Parathyroid adenoma (tissue), 2 donors: ENCODE results near the gene ARL5B.

ENCODE experiments used
- H2AFZ ChIP-seq: fragments of 300-600 bp; sonication (generic); one replicate; pipeline ENCODE4 v1.7.0; 2017; ENCODE audit warnings: antibody characterized with exemption, mild to moderate bottlenecking
- H3K27ac ChIP-seq: fragments of 300-600 bp; sonication (generic); one replicate; pipeline ENCODE4 v1.7.0; 2017
- H3K27me3 ChIP-seq: fragments of 300-600 bp; sonication (generic); one replicate; pipeline ENCODE4 v1.7.0; 2017; ENCODE audit warnings: low read length; ENCODE audit not compliant: control insufficient read depth, insufficient read depth
- H3K36me3 ChIP-seq: fragments of 300-600 bp; sonication (generic); one replicate; pipeline ENCODE4 v1.7.0; 2017; ENCODE audit warnings: low read length; ENCODE audit not compliant: control insufficient read depth, insufficient read depth
- H3K4me1 ChIP-seq: fragments of 300-600 bp; sonication (generic); one replicate; pipeline ENCODE4 v1.7.0; 2017; ENCODE audit warnings: control low read depth
- H3K4me2 ChIP-seq: fragments of 300-600 bp; sonication (generic); one replicate; pipeline ENCODE4 v1.7.0; 2017; ENCODE audit warnings: low read length
- H3K4me3 ChIP-seq: fragments of 300-600 bp; sonication (generic); one replicate; pipeline ENCODE4 v1.7.0; 2017; ENCODE audit warnings: low read depth, low read length
- H3K79me2 ChIP-seq: fragments of 300-600 bp; sonication (generic); one replicate; pipeline ENCODE4 v1.7.0; 2017; ENCODE audit warnings: control low read depth
- H3K9ac ChIP-seq: fragments of 300-600 bp; sonication (generic); one replicate; pipeline ENCODE4 v1.7.0; 2017; ENCODE audit warnings: mild to moderate bottlenecking
- H3K9me3 ChIP-seq: fragments of 300-600 bp; sonication (generic); one replicate; pipeline ENCODE4 v1.7.0; 2017; ENCODE audit warnings: low read length; ENCODE audit not compliant: control insufficient read depth
- TF ChIP-seq, protein P1 (sequence below): fragments of 300-600 bp; sonication (generic); IDR thresholded peaks from one replicate; pipeline ENCODE4 v1.7.0; 2017; ENCODE audit warnings: antibody characterized with exemption, mild to moderate bottlenecking
- donor health status: primary hyperparathyroidism.

Gene ARL5B

DNA sequence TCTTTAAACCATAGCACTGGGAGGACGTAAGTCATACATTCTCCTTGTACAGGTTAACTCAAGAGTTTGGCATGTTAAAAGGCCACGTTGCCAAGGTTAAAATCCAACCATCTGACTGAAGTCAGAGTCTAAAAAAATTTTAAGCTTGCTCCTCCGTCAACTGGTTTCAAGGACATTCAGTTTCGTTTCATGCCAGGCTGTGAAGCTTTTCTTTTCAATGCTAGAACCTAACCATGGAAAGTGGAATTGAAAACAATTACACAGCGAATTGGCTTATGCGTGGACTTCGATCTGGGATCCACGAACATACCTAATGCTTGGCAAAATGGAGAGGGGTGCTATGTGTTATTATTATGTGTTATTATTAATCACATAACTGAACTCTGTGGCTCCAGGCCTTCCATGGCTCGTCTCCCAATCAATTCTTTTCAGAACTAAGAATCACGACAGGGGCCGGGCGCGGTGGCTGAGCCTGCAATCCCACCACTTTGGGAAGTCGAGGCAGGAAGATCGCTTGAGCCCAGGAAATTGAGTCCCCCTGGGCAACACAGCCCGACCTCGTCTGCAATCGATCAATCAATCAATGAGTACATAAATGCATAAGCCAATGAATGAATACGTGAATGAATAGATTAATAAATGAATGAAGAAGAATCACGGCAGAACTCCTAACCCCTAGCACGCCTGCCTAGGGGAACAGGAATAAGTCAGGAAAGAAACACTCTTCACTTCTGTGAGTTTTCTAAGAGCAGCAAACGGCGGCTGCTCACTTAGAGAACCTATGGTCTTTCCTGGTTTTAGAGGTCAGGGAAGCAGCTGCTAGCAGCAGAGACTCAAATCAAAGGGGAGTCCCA, 733 bp upstream of the ARL5B start:
- Histone ChIP-seq H3K36me3 (no peaks in the 10 kb centered on the region), H3K9ac (peak overlapping the region; percentile 54), H3K27ac (peak overlapping the region; percentile 92), H3K4me3 (peak overlapping the region; percentile 85), H3K27me3 (no peaks in the 10 kb centered on the region), H3K4me1 (peaks cover 5% of the 10 kb centered on the region), H3K9me3 (no peaks in the 10 kb centered on the region), H3K79me2 (peaks cover 22% of the 10 kb centered on the region), H3K4me2 (peak overlapping the region; percentile 90), H2AFZ (peak overlapping the region; percentile 94)
- TF ChIP-seq, protein P1, sequence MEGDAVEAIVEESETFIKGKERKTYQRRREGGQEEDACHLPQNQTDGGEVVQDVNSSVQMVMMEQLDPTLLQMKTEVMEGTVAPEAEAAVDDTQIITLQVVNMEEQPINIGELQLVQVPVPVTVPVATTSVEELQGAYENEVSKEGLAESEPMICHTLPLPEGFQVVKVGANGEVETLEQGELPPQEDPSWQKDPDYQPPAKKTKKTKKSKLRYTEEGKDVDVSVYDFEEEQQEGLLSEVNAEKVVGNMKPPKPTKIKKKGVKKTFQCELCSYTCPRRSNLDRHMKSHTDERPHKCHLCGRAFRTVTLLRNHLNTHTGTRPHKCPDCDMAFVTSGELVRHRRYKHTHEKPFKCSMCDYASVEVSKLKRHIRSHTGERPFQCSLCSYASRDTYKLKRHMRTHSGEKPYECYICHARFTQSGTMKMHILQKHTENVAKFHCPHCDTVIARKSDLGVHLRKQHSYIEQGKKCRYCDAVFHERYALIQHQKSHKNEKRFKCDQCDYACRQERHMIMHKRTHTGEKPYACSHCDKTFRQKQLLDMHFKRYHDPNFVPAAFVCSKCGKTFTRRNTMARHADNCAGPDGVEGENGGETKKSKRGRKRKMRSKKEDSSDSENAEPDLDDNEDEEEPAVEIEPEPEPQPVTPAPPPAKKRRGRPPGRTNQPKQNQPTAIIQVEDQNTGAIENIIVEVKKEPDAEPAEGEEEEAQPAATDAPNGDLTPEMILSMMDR: no peak

DNA sequence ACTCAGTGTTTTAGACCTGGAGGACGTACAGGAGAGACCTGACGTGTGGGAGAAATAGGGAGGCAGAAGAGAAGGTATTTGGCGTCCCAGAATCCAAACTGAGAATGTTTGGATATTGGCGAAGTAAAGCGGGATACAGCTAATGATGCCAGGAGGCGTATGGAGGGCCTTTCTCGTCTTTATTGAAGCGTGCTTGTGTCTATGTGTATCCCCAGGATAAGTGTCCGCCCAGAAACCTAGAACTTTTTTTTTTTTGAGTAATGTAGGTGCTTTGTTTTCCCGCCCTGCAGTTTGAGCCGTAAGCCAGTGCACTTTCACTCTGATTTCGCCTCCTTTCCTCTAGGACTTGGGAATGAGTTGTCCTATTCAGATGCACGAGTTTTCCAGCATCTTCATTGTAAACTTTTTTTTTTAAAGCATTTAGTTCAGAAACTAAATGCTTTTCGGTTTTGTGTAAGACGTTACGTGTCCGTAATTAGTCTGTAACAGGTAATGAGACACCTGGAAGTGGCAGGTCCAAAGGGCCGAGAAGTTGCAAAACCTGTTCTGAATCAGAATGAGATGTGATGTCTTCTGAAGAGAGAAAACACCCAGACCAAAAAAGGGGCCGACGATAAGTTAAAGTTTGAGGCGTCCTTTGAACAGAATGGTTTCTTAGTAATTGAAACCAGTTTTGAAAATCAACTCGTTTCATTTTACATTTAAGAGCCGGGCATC, 746 bp downstream of the ARL5B start:
- peak overlapping the region; percentile 94 for H2AFZ ChIP-seq
- peaks cover 34% of the 10 kb centered on the region for H3K79me2 ChIP-seq
- H3K36me3 ChIP-seq: no peaks in the 10 kb centered on the region
- TF ChIP-seq, protein P1: no peak
- no peaks in the 10 kb centered on the region for H3K27me3 ChIP-seq
- H3K4me2 ChIP-seq: peak overlapping the region; percentile 90
- H3K9ac ChIP-seq: peak overlapping the region; percentile 82
- peak overlapping the region; percentile 92 for H3K27ac ChIP-seq
- H3K4me1 ChIP-seq: peaks cover 6% of the 10 kb centered on the region
- H3K9me3 ChIP-seq: no peaks in the 10 kb centered on the region
- H3K4me3 ChIP-seq: peak overlapping the region; percentile 85

DNA sequence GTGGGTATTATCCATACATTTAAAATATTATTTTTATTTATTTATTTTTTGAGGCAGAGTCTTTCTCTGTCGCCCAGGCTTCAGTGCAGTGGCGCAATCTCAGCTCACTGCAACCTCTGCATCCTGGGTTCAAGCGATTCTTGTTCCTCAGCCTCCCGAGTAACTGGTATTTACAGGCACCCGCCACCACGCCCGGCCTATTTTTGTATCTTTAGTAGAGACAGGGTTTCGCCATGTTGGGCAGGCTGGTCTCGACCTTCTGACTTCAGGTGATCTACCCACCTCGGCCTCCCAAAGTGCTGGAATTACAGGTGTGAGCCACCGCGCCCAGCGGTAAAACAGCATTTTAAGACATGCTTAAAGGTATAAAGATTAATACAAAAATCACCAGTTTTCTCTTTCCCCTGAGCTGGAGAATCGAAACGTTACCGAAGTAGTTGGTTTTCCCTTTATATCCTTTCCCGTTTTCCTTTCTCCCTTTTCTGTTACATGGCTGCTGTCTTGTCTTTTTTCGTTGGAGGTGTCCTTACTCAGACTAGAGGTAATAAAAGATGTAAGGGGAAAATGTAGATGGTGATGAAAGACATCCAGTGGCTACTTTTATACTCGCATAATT, 1.7 kb downstream of the ARL5B start:
- H3K4me2 ChIP-seq: no peak overlapping the region
- H3K9ac ChIP-seq: no peak overlapping the region
- no peak overlapping the region for H2AFZ ChIP-seq
- peaks cover 13% of the 10 kb centered on the region for H3K4me1 ChIP-seq
- no peaks in the 10 kb centered on the region for H3K36me3 ChIP-seq
- H3K27me3 ChIP-seq: no peaks in the 10 kb centered on the region
- H3K4me3 ChIP-seq: no peak overlapping the region
- H3K27ac ChIP-seq: no peak overlapping the region
- H3K79me2 ChIP-seq: peaks cover 42% of the 10 kb centered on the region
- TF ChIP-seq, protein P1: no peak
- H3K9me3 ChIP-seq: no peaks in the 10 kb centered on the region

DNA sequence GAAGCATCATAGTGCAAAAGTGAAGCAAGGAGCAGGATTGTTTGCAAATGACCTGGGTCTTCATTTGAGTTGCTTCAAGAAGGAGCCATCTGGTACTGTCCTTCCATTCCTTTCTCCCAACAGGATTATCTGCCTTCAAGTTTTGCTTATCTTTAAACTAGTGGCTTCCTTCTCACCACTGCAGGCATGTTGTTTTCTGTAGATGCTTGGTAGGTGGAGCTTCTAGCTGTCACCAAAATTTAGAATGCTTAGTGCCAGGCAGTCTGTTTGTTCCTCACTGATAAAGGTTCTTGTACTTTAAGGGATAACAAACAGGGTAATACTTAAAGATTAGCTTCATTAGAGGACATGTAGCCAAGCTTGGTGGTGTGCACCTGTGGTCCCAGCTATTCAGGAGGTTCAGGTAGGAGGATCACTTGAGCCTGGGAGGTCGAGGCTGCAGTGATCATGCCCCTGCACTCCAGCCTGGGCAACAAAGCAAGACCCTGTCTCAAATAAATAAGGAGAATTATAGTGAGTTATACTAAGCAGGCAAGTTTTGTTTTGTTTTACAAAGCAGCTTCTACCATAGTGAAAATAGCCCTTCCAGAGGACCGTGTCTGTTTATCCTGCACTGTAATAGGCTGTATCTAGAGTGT, 5.7 kb downstream of the ARL5B start:
- Histone ChIP-seq H3K9ac (no peak overlapping the region), H3K27ac (no peak overlapping the region), H3K4me1 (peaks cover 16% of the 10 kb centered on the region), H3K4me2 (no peak overlapping the region), H3K4me3 (no peak overlapping the region), H3K36me3 (no peaks in the 10 kb centered on the region), H2AFZ (no peak overlapping the region), H3K79me2 (peaks cover 42% of the 10 kb centered on the region), H3K27me3 (no peaks in the 10 kb centered on the region), H3K9me3 (no peaks in the 10 kb centered on the region)
- TF ChIP-seq, protein P1: no peak
